Trophoblast cell (in vitro differentiated cells and primary cell): ENCODE measurements around the gene CCNL2.

ENCODE experiments used
- DNase-seq, 2 donors: peaks; one replicate each; pipeline ENCODE4 v3.0.0-alpha.2; 2016
- H2AFZ ChIP-seq: 2 replicates; pipeline ENCODE4 v1.6.1; 2013; ENCODE audit warnings: low read length, moderate library complexity, mild to moderate bottlenecking; ENCODE audit not compliant: insufficient read depth, poor library complexity
- H2AK5ac ChIP-seq: 2 replicates; pipeline ENCODE4 v1.6.1; 2013; ENCODE audit warnings: mild to moderate bottlenecking, low read length
- H2BK120ac ChIP-seq: 2 replicates; pipeline ENCODE4 v1.6.1; 2013; ENCODE audit warnings: low read length, mild to moderate bottlenecking, moderate library complexity; ENCODE audit not compliant: insufficient read depth, poor library complexity
- H2BK12ac ChIP-seq: 2 replicates; pipeline ENCODE4 v1.6.1; 2013; ENCODE audit warnings: mild to moderate bottlenecking, low read length, moderate library complexity
- H2BK5ac ChIP-seq: 2 replicates; pipeline ENCODE4 v1.6.1; 2013; ENCODE audit warnings: low read length, low read depth, moderate library complexity, mild to moderate bottlenecking; ENCODE audit not compliant: poor library complexity
- H3K14ac ChIP-seq: 2 replicates; pipeline ENCODE4 v1.6.1; 2013; ENCODE audit warnings: mild to moderate bottlenecking, low read length
- H3K18ac ChIP-seq: 2 replicates; pipeline ENCODE4 v1.6.1; 2013; ENCODE audit warnings: mild to moderate bottlenecking, low read length
- H3K23ac ChIP-seq: 2 replicates; pipeline ENCODE4 v1.6.1; 2013; ENCODE audit warnings: low read length
- H3K27ac ChIP-seq: 2 replicates; pipeline ENCODE4 v1.5.1; 2013; ENCODE audit warnings: low read depth, mild to moderate bottlenecking, inconsistent platforms, low read length, moderate library complexity
- H3K27me3 ChIP-seq: 2 replicates; pipeline ENCODE4 v1.6.1; 2013; ENCODE audit warnings: inconsistent platforms, mild to moderate bottlenecking, low read length, moderate library complexity; ENCODE audit not compliant: insufficient read depth
- H3K36me3 ChIP-seq, 2 experiments: 1 replicate in 1 of 2; 2 replicates in 1 of 2; pipeline ENCODE4 v1.6.1; 2013; ENCODE audit warnings: low read length in 2 of 2, mild to moderate bottlenecking in 2 of 2, moderate library complexity in 1 of 2; ENCODE audit not compliant: insufficient read depth in 2 of 2, control insufficient read depth in 1 of 2
- H3K4ac ChIP-seq: 2 replicates; pipeline ENCODE4 v1.6.1; 2013; ENCODE audit warnings: low read depth, mild to moderate bottlenecking, low read length, moderate library complexity
- H3K4me1 ChIP-seq, 2 experiments: 1 replicate in 1 of 2; 2 replicates in 1 of 2; pipeline ENCODE4 v1.6.1; 2013; ENCODE audit warnings: low read length in 2 of 2, mild to moderate bottlenecking in 2 of 2, moderate library complexity in 1 of 2; ENCODE audit not compliant: insufficient read depth in 2 of 2, control insufficient read depth in 1 of 2
- H3K4me2 ChIP-seq: 2 replicates; pipeline ENCODE4 v1.6.1; 2013; ENCODE audit warnings: inconsistent platforms, mild to moderate bottlenecking, low read length, moderate library complexity
- H3K4me3 ChIP-seq: 2 replicates; pipeline ENCODE4 v1.5.1; 2013; ENCODE audit warnings: mild to moderate bottlenecking, low read depth, low read length, inconsistent platforms
- H3K79me1 ChIP-seq: one replicate; pipeline ENCODE4 v1.6.1; 2013; ENCODE audit warnings: low read length
- H3K79me2 ChIP-seq: 2 replicates; pipeline ENCODE4 v1.6.1; 2013; ENCODE audit warnings: low read length, mild to moderate bottlenecking; ENCODE audit not compliant: control insufficient read depth, insufficient read depth, poor library complexity
- H3K9ac ChIP-seq: 2 replicates; pipeline ENCODE4 v1.6.1; 2013; ENCODE audit warnings: mild to moderate bottlenecking, low read length
- H3K9me3 ChIP-seq: 2 replicates; pipeline ENCODE4 v1.6.1; 2013; ENCODE audit warnings: low read depth, mild to moderate bottlenecking, control low read depth, inconsistent platforms, low read length; ENCODE audit not compliant: insufficient read depth
- H4K12ac ChIP-seq: 2 replicates; pipeline ENCODE4 v1.6.1; 2013; ENCODE audit warnings: low read depth, mild to moderate bottlenecking, low read length, moderate library complexity
- H4K8ac ChIP-seq: 2 replicates; pipeline ENCODE4 v1.6.1; 2013; ENCODE audit warnings: low read depth, mild to moderate bottlenecking, low read length, moderate library complexity
- H4K91ac ChIP-seq: one replicate; pipeline ENCODE4 v1.6.1; 2013; ENCODE audit warnings: low read depth, mild to moderate bottlenecking, low read length, moderate library complexity
- WGBS: extraction: QIAGEN DNeasy Blood & Tissue Kit; methylation state at CpG from one replicate; pipeline ENCODE4 v1.1.7; 2013; ENCODE audit warnings: missing lambda C conversion rate; ENCODE audit not compliant: insufficient read length, insufficient coverage; ENCODE audit errors: extremely low coverage; 5-methylcytosine and 5-hydroxymethylcytosine counted together

CCNL2 gene

GRCh38 chr1:1402072-1402900, 3.2 kb upstream of the CCNL2 start:
- DNase-seq = peak; percentile 52 to 71

GRCh38 chr1:1401457-1402010, 2.4 kb upstream of the CCNL2 start:
- Histone ChIP-seq H3K9ac (no peak overlapping the region), H4K12ac (peak overlapping the region; percentile 10), H4K91ac (no peak overlapping the region), H3K18ac (no peak overlapping the region), H3K36me3 (peaks cover 58 to 63% of the 10 kb centered on the region in 2 experiments), H2BK12ac (no peak overlapping the region), H2AK5ac (no peak overlapping the region), H3K14ac (no peak overlapping the region), H3K23ac (no peak overlapping the region), H3K4ac (peak overlapping the region; percentile 22), H2AFZ (no peak overlapping the region), H4K8ac (no peak overlapping the region), H3K4me1 (peaks cover 22 to 23% of the 10 kb centered on the region in 2 experiments), H3K79me1 (peaks cover 14% of the 10 kb centered on the region), H2BK120ac (no peak overlapping the region), H2BK5ac (no peak overlapping the region), H3K27me3 (no peaks in the 10 kb centered on the region), H3K79me2 (peaks cover 23% of the 10 kb centered on the region), H3K27ac (no peak overlapping the region), H3K9me3 (no peaks in the 10 kb centered on the region), H3K4me3 (no peak overlapping the region), H3K4me2 (no peak overlapping the region)
- no peak for DNase-seq
- no CpG with 5 or more reads among the region's 7 CpGs for WGBS

More at GRCh38 chr1:1402072-1402900, 3.2 kb upstream of the CCNL2 start:
- Histone ChIP-seq H4K91ac (no peak overlapping the region), H3K4me3 (no peak overlapping the region), H3K27me3 (no peaks in the 10 kb centered on the region), H3K14ac (no peak overlapping the region), H4K12ac (no peak overlapping the region), H3K9me3 (no peaks in the 10 kb centered on the region), H3K18ac (no peak overlapping the region), H3K4ac (no peak overlapping the region), H2BK120ac (no peak overlapping the region), H2AFZ (no peak overlapping the region), H4K8ac (no peak overlapping the region), H3K36me3 (peaks cover 53 to 58% of the 10 kb centered on the region in 2 experiments), H3K4me1 (peaks cover 22 to 23% of the 10 kb centered on the region in 2 experiments), H3K27ac (no peak overlapping the region), H2BK12ac (no peak overlapping the region), H3K79me2 (peaks cover 29% of the 10 kb centered on the region), H2BK5ac (no peak overlapping the region), H3K9ac (no peak overlapping the region), H2AK5ac (no peak overlapping the region), H3K4me2 (no peak overlapping the region), H3K23ac (no peak overlapping the region), H3K79me1 (peaks cover 20% of the 10 kb centered on the region)
- no CpG with 5 or more reads among the region's 20 CpGs for WGBS

GRCh38 chr1:1400576-1401456, 1.7 kb upstream of the CCNL2 start:
- H4K8ac ChIP-seq = peak overlapping the region; percentile 2
- H3K4me2 ChIP-seq = peak overlapping the region; percentile 64
- H3K27me3 ChIP-seq = no peaks in the 10 kb centered on the region
- no peak overlapping the region for H2AFZ ChIP-seq
- H3K27ac ChIP-seq = no peak overlapping the region
- no CpG with 5 or more reads among the region's 22 CpGs for WGBS
- H4K91ac ChIP-seq = peak overlapping the region; percentile 95
- no peak overlapping the region for H3K23ac ChIP-seq
- H3K79me1 ChIP-seq = peaks cover 12% of the 10 kb centered on the region
- peaks cover 54 to 59% of the 10 kb centered on the region in 2 experiments for H3K36me3 ChIP-seq
- no peak overlapping the region for H3K9ac ChIP-seq
- H2BK12ac ChIP-seq = no peak overlapping the region
- H3K9me3 ChIP-seq = no peaks in the 10 kb centered on the region
- H3K79me2 ChIP-seq = peaks cover 20% of the 10 kb centered on the region
- DNase-seq = no peak
- no peak overlapping the region for H3K14ac ChIP-seq
- H3K18ac ChIP-seq = no peak overlapping the region
- H3K4me3 ChIP-seq = peak overlapping the region; percentile 90
- no peak overlapping the region for H2BK5ac ChIP-seq
- H4K12ac ChIP-seq = peak overlapping the region; percentile 62
- H2AK5ac ChIP-seq = no peak overlapping the region
- peak overlapping the region; percentile 22 for H3K4ac ChIP-seq
- H3K4me1 ChIP-seq = peaks cover 17 to 18% of the 10 kb centered on the region in 2 experiments
- H2BK120ac ChIP-seq = no peak overlapping the region

GRCh38 chr1:1399872-1400575, 889 bp upstream of the CCNL2 start:
- Histone ChIP-seq H3K23ac (no peak overlapping the region), H3K14ac (peak overlapping the region; percentile 74), H2BK120ac (peak overlapping the region; percentile 33), H4K8ac (peak overlapping the region; percentile 95), H3K4me1 (peaks cover 17 to 18% of the 10 kb centered on the region in 2 experiments), H3K4me2 (peak overlapping the region; percentile 64), H2AFZ (peak overlapping the region; percentile 88), H3K9ac (peak overlapping the region; percentile 95), H3K4ac (peak overlapping the region; percentile 6), H3K18ac (peak overlapping the region; percentile 96), H3K27ac (peak overlapping the region; percentile 74), H3K4me3 (peak overlapping the region; percentile 90), H3K36me3 (peaks cover 56 to 60% of the 10 kb centered on the region in 2 experiments), H3K9me3 (no peaks in the 10 kb centered on the region), H2BK12ac (no peak overlapping the region), H4K12ac (peak overlapping the region; percentile 62), H3K79me1 (peaks cover 12% of the 10 kb centered on the region), H2AK5ac (peak overlapping the region; percentile 83), H4K91ac (peak overlapping the region; percentile 95), H3K79me2 (peaks cover 20% of the 10 kb centered on the region), H2BK5ac (peak overlapping the region; percentile 88), H3K27me3 (no peaks in the 10 kb centered on the region)
- DNase-seq = no peak
- WGBS = no CpG with 5 or more reads among the region's 34 CpGs
